ENCODE data around the gene TMEM238.

- no peak for TF ChIP-seq POLR2A (IDR thresholded peaks at IDR 0.05)
- TF ChIP-seq CTCF (IDR thresholded peaks at IDR 0.05), result no peak
- no peak for TF ChIP-seq POLR2AphosphoS5 (IDR thresholded peaks at IDR 0.05)
Measured at GRCh38 chr19:55360902-55361301, 23.2 kb downstream of the TMEM238 start.

Measured in sigmoid colon (tissue), 4 donors.